Esophagus squamous epithelium (tissue), 4 donors: ENCODE data around the gene COPS8.

Experiments used
- CTCF ChIP-seq, 6 experiments: fragments of 450-650 bp in 4 of 6; fragments of 200-600 bp in 2 of 6; sonication (generic) in 2 of 6; IDR thresholded peaks; one replicate each; pipeline ENCODE4 v1.5.1; 2016 to 2019; ENCODE audit warnings: antibody characterized with exemption in 6 of 6, mild to moderate bottlenecking in 4 of 6, moderate library complexity in 4 of 6
- POLR2A ChIP-seq, 4 donors: fragments of 450-650 bp; IDR thresholded peaks; one replicate each; pipeline ENCODE4 v1.6.1; 2017; ENCODE audit warnings: antibody characterized with exemption in 4 of 4, mild to moderate bottlenecking in 4 of 4, moderate library complexity in 3 of 4

- TF ChIP-seq POLR2A (IDR thresholded peaks at IDR 0.05) (no peak), CTCF (IDR thresholded peaks at IDR 0.05) (no peak)
These were observed 11.2 kb downstream of the COPS8 start for GRCh38 chr2:237096911-237097310.
